Upper lobe of left lung (tissue), 6 donors: ENCODE measurements around the gene TNK2. TPM values are rescaled to one million over a fixed set of nuclear protein-coding genes. Genes with fewer than 3 reads are reported as not detected.

Experiments used
- ATAC-seq, 2 donors: fragments of 200-7000 bp; cut with Tn5 transposase; one replicate each; pipeline ENCODE4 v1.9.1; 2022; ENCODE audit warnings: mild to moderate bottlenecking in 2 of 2, moderate library complexity in 2 of 2; ENCODE audit not compliant: low FRiP score in 2 of 2
- DNase-seq, 2 donors: peaks; one replicate each; pipeline ENCODE4 v3.0.0-alpha.2; 2019 to 2020
- H3K27ac ChIP-seq, 4 donors: fragments of 200-600 bp; sonication (generic); one replicate each; pipeline ENCODE4 v1.5.1; 2016 to 2019
- H3K27me3 ChIP-seq, 4 donors: fragments of 200-600 bp; sonication (generic); one replicate each; pipeline ENCODE4 v1.5.1; 2017 to 2019
- H3K36me3 ChIP-seq, 4 donors: fragments of 200-600 bp; sonication (generic); one replicate each; pipeline ENCODE4 v1.5.1; 2016 to 2019
- H3K4me1 ChIP-seq, 4 donors: fragments of 200-600 bp; sonication (generic); one replicate each; pipeline ENCODE4 v1.5.1; 2018 to 2019
- H3K4me3 ChIP-seq, 4 donors: fragments of 200-600 bp; sonication (generic); one replicate each; pipeline ENCODE4 v1.5.1; 2017 to 2019; ENCODE audit warnings: mild to moderate bottlenecking in 2 of 4, moderate library complexity in 1 of 4
- H3K9me3 ChIP-seq, 4 donors: fragments of 200-600 bp; sonication (generic); one replicate each; pipeline ENCODE4 v1.5.1; 2018 to 2019
- CTCF ChIP-seq, 6 experiments: fragments of 450-650 bp in 4 of 6; fragments of 200-600 bp in 2 of 6; sonication (generic) in 2 of 6; IDR thresholded peaks; one replicate each; pipeline ENCODE4 v1.5.1; 2016 to 2019; ENCODE audit warnings: antibody characterized with exemption in 6 of 6
- EP300 ChIP-seq, 4 donors: sonication (generic); formaldehyde crosslinking; IDR thresholded peaks; one replicate each; pipeline ENCODE4 v1.5.1; 2017; ENCODE audit warnings: antibody characterized with exemption in 4 of 4, control low read depth in 2 of 4
- POLR2A ChIP-seq, 4 donors: fragments of 450-650 bp; IDR thresholded peaks; one replicate each; pipeline ENCODE4 v1.5.1; 2016 to 2017; ENCODE audit warnings: antibody characterized with exemption in 4 of 4, mild to moderate bottlenecking in 2 of 4
- POLR2AphosphoS5 ChIP-seq, 2 donors: sonication (generic); formaldehyde crosslinking; IDR thresholded peaks; one replicate each; pipeline ENCODE4 v1.5.1; 2017; ENCODE audit warnings: antibody characterized with exemption in 2 of 2
- WGBS, 2 donors: methylation state at CpG; one replicate each; pipeline ENCODE4 v1.1.5; 2017 to 2018; 5-methylcytosine and 5-hydroxymethylcytosine counted together
- total RNA-seq, 6 donors: library from RNA; depleted of rRNA in 4 of 6; stranded (reverse); fragments of >200 nt in 4 of 6; gene quantifications; one replicate each; pipeline versions ENCODE4 v1.1.0 to v1.2.1, GENCODE V29; 2016 to 2021
- donor health status: DM: no; HTN: no; CAD: no; lungs with moderate emphysema.
- donor health status: DM: no; HTN: yes; CAD: no; lungs with severe emphysema.

Gene TNK2
- total RNA-seq, 6 donors from 2014 or later, result 18.7 to 171 (median 70.1) TPM

GRCh38 chr3:195850857-195851543, 57.4 kb downstream of the TNK2 start:
- Histone ChIP-seq H3K4me3 (no peak overlapping the region), H3K27me3 (no peaks in the 10 kb centered on the region), H3K4me1 (peaks cover 0 to 5% (median 0%) of the 10 kb centered on the region in 4 donors), H3K9me3 (no peaks in the 10 kb centered on the region), H3K27ac (no peak overlapping the region), H3K36me3 (no peaks in the 10 kb centered on the region)
- DNase-seq (peak; percentile 83 to 91), ATAC-seq (peak; percentile 96 to 98)
- peak in 1 of 2 donors; percentile 59 for TF ChIP-seq POLR2AphosphoS5 (IDR thresholded peaks at IDR 0.05)
- no peak for TF ChIP-seq POLR2A (IDR thresholded peaks at IDR 0.05)
- peak; percentile 99 to 100 (median 100) for TF ChIP-seq CTCF (IDR thresholded peaks at IDR 0.05)
- 17 to 24% methylated on average over 12 to 31 of the region's 31 CpGs for WGBS, 2 donors

GRCh38 chr3:195849322-195850074, 58.9 kb downstream of the TNK2 start:
- H3K9me3 ChIP-seq, result no peaks in the 10 kb centered on the region
- no peak for TF ChIP-seq EP300 (IDR thresholded peaks at IDR 0.05)
- TF ChIP-seq POLR2A (IDR thresholded peaks at IDR 0.05), result no peak
- peak in 2 of 6 experiments; percentile 14 to 22 for TF ChIP-seq CTCF (IDR thresholded peaks at IDR 0.05)
- no peak for TF ChIP-seq POLR2AphosphoS5 (IDR thresholded peaks at IDR 0.05)
- H3K27me3 ChIP-seq, result no peaks in the 10 kb centered on the region
- no peak overlapping the region for H3K27ac ChIP-seq
- H3K4me3 ChIP-seq, result no peak overlapping the region
- 80% methylated on average over 39 to 48 of the region's 53 CpGs for WGBS, 2 donors
- H3K36me3 ChIP-seq, result no peaks in the 10 kb centered on the region
- peaks cover 0 to 5% (median 0%) of the 10 kb centered on the region in 4 donors for H3K4me1 ChIP-seq
- ATAC-seq (peak in 1 of 2 donors; percentile 82), DNase-seq (peak in 1 of 2 donors; percentile 86)

GRCh38 chr3:195847055-195847950, 61.0 kb downstream of the TNK2 start:
- TF ChIP-seq CTCF (IDR thresholded peaks at IDR 0.05) (no peak), POLR2AphosphoS5 (IDR thresholded peaks at IDR 0.05) (no peak), POLR2A (IDR thresholded peaks at IDR 0.05) (no peak), EP300 (IDR thresholded peaks at IDR 0.05) (no peak)
- H3K4me1 ChIP-seq, result peaks cover 0 to 5% (median 0%) of the 10 kb centered on the region in 4 donors
- no peaks in the 10 kb centered on the region for H3K36me3 ChIP-seq
- no peaks in the 10 kb centered on the region for H3K27me3 ChIP-seq
- DNase-seq (peak in 1 of 2 donors; percentile 65), ATAC-seq (peak in 1 of 2 donors; percentile 2)
- H3K27ac ChIP-seq, result no peak overlapping the region
- H3K9me3 ChIP-seq, result no peaks in the 10 kb centered on the region
- WGBS, 2 donors, result 79 to 88% methylated on average over 20 to 24 of the region's 24 CpGs
- no peak overlapping the region for H3K4me3 ChIP-seq

- TF ChIP-seq POLR2AphosphoS5 (IDR thresholded peaks at IDR 0.05) (no peak), EP300 (IDR thresholded peaks at IDR 0.05) (no peak), POLR2A (IDR thresholded peaks at IDR 0.05) (no peak), CTCF (IDR thresholded peaks at IDR 0.05) (no peak)
- no peak for ATAC-seq
- 90 to 93% methylated on average over 6 of the region's 6 CpGs for WGBS, 2 donors
- Histone ChIP-seq H3K36me3 (no peaks in the 10 kb centered on the region), H3K4me3 (no peak overlapping the region), H3K4me1 (no peaks in the 10 kb centered on the region), H3K27me3 (no peaks in the 10 kb centered on the region), H3K27ac (no peak overlapping the region), H3K9me3 (no peaks in the 10 kb centered on the region)
- DNase-seq, result no peak
Observed at GRCh38 chr3:195845483-195845882, 62.9 kb downstream of the TNK2 start.
